Measurements from ENCODE around the gene FILIP1.

FILIP1 gene

DNA sequence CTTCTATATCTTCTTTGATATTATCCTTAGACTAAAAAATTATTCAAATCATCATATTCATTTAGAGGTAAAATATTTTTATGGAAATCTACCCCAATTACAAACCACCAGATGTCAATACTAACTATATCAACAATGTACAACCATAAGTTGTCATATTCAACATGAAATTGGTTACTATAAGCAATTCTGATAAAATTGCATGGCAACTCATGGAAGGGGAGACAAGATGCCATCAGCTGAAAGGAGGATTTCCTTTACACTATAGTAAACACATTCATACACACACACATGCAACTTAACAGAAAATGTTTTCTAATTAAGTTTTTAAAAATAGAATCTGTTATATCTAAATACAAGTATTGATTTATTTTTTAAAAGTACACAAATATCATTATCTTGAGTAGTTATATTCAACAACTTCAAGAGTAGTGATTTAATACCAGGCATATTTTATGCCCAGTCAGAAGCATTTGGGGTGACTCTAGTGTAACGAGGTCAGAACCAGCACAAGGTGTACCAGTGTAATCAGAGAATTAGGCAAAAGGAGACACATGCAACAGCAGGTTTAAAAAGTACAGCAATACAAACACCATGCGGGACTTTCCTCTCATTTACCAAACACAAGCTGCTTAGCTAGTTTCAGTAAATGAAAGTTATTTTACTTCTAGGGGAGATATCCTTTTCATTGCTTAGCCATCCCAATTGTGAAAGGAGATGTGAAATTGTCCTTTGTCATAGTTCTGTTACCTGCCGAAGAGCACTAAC lies 1.0 kb downstream of the FILIP1 start:
- no peak for DNase-seq (ENCODE audit: low spot score)

DNA sequence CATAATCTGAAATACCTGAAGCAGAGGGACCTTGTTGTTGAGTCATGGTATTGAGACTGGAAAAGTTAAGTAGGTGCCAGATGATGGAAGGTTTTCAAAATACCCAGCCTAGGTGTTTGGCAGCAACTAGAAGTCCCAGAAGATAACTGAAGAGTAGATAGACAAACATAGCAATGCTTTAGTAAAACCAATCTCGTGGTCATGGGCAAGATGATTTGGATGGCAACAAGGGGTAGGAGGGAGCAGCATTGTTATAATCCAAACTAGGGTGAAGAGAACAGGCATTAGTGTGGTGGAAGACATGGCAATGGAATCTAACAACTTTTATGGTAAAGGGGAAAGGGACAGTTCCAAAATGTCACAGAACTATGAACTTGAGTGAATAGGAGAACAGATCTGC lies 2.3 kb downstream of the FILIP1 start:
- DNase-seq (ENCODE audit: low spot score), result no peak

DNA sequence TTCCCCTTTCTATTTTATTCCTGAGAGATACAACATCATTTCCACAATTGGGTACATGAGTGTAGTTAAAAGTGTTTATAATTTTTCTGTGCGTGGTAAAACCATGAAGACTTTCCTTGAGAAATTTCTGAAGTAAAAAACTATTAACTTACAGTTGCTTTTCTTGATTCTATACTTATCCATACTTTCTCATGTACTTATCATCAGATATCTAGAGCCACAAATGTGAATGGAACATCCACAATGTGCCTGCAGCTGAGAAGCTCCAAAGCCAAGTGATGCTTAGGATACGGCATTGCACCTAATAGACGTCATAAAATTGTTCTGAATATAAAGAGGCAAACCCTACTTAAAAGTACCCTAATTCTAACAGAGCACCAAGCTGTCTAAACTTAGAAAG lies 2.9 kb downstream of the FILIP1 start:
- DNase-seq (ENCODE audit: low spot score), result no peak

DNA sequence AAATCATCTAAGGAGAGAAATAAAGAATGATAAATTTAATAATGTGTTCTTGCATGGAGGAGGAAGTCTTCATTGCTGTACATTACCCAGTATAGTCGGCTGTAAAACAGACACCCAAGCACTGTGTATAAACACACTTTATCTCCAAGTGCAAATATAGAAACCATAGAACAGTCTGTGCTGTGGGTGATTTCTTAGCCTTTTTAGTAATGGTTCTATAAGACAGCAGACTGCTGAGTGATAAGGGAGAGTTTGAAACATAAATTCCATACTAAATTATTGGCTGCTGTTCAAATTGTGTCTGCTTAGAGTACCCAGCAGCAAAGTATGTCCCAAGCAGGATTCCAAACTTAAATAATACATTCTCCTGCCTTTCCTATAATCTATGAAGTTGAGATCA lies 4.6 kb downstream of the FILIP1 start:
- no peak for DNase-seq (ENCODE audit: low spot score)

DNA sequence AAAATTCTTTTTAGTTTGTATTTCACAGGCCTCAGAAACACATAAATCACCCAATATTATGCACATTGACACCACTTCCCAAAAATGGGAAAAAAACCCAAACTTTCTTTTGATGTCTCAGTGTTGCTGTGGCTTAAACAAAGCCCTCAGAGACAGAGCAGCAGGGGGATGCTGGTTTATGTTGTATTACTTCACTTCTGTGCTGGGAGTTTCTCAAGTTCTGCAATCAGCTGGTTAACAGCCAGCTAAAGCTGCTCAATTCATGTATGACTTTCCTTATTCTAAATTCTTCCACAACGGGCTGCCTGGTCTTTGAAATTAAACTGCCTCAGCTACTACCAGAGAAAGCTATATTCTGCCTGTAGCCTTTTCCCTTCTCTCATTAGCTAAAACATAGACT lies 5.6 kb downstream of the FILIP1 start:
- no peak for DNase-seq (ENCODE audit: low spot score)

DNA sequence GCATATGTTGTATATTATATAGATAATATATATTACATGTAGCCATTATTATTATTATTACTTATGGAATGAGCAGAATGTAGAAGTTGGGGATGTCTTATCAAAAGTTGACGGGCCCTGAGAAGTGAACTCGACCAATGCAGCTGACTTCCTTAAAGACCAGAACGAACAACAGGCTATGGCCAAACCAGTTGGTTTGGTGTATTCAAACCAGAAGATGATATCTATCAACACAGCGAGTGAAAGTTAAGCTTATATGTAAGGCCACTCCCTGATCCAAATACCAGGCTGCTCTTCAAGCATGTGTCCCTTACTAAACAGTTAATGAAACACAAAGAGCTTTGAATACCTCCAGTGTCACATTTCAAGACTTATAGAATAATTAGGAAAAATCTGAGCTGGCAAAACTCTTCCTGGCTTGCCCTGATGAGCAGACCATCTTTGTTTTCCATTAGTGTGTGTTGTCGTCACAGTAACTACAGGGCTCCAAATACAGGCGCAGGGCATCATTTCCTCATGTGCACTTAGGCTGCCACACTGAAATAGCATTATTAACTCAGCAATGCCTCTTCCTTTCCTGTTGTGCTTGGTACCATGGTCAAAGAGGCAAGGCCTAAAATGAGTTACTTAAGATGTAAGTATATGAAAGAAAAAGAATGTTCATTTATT lies 6.6 kb downstream of the FILIP1 start:
- DNase-seq (ENCODE audit: low spot score), result no peak

DNA sequence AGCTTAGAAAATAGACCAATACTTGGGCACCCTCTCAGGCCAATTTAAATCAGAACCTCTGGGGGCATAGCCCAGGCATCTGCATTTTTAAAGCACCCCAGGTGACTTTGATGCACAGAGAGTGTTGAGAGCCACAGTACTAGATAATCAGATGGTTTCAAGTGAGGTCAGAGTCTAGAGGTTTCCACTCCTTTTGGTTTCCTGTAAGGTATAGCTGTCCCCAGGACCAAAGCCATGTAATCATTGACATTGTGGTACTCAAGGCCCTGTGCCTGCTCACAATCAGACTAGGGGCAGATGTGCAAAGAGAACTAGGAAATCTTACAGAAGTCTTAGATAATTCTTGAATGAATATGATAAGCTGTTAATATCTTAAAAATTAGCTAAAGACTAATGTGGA lies 9.1 kb downstream of the FILIP1 start:
- DNase-seq (ENCODE audit: low spot score), result no peak

DNA sequence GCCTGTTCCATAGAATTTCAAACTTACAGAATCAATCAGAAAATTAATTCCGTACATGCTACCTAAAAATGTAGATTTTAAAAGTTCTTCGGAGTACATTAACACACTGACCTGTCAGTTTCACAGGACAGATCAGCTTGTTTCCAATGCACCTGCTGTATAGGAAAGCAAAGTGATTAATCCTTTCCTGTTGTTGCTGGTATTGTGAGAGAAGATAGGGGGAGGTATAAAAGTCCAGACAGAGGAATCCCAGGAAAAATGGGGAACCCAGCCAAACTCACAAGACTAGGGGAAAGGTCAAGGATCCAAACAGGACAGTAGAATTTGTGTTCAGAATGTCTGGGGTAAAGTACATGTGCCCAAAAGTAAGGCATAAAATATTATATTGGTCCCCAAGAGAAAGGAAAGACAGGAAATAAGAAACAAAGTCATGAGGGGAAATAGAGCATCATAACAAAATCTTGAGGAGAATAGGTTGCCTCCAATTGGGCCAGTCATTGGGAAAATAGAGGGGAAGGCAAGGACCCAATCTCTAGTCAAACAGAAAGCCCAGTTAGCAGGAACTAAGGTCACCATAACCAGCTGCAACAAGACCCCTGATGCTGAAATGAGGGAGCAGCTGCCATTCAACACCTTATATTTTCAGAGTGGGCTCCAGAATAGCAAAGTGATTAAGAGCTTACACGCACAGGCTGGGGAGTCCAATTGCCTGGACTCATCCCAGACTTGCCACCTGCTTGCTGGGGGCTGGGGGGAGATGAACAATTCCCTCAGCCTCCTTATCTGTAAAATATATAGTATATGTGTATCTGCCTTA lies 10.3 kb downstream of the FILIP1 start:
- no peak for DNase-seq (ENCODE audit: low spot score)

DNA sequence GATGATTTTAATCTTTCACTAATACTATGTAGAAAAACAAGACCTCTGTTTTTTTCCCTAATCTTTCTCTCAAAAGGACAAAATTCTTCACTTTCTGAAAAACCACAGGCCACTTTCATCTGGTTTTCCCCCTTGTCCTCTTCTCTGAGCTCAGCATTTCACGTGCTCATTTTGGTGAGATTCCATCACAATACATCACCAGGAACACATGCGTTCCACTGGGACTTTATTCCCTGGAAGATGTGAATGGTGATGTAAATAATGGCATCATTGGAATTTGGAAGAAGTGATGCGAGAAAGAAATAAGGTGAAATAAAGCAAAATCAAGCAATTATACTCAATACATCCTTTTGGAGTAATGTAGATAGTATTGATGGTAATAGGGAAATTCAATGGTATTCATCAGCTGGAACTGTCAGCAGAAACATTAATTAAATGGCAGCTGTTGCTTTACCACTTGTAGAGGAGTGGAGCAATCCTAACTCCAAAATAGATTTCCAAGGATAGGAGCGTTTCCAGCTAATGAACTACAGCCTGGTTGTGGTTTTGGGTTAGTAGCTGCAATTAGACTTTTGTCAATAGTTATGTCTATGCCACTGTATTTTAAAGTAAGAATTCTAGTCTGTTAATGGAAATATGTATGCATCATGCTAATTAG lies 11.5 kb downstream of the FILIP1 start:
- DNase-seq (ENCODE audit: low spot score), result peak; percentile 49

DNA sequence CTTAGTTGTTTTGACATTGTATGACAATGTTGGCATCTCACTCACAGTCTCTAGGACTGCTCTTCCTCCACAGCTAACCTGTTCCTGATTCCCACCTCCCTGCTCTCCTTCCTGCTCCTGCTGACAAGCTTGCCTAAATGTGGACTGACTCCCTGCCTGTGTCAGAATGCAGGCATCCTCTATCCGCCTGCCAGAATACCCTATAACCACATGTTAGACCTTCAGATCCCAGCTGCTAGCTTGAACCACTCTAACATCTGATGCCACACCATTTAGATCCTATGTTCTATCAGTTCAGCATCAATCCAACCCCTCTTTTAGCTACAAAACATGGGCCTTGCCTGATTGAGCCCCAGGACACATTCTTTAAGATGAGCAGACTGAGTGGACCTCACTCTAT lies 12.2 kb downstream of the FILIP1 start:
- DNase-seq (ENCODE audit: low spot score), result no peak

DNA sequence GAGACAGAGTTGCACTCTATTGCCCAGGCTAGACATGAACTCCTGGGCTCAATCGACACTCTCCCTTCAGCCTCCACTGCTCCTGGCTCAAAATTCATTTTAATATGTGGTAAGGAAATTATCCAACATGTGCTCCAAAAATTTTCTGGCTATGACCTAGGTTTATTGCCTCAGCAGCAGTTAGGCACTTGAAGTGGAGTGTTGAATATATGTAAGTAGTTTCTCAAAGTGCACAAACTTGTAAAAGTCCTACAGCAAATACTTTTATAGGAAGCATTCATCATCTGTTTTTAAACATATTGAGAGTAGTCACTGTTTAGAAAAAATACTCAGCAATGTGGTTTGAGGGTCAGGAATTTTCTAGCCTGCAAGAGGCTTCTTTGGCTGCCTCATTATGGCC lies 13.2 kb downstream of the FILIP1 start:
- DNase-seq (ENCODE audit: low spot score), result no peak

DNA sequence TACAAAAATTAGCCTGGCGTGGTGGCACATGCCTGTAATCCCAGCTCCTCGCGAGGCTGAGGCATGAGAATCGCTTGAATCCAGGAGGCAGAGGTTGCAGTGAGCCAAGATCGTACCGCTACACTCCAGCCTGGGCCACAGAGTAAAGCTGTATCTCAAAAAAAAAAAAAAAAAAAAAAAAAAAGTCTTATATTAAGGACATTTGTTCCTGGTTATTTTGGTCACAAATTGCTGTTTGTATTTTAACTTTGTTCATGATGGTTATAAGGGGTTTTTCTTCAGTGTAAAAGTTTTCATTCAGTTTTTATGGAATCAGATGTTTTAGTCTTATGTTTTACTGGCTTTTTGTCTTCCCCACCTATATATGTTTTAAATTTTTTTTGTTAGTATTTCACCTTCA lies 13.9 kb downstream of the FILIP1 start:
- DNase-seq (ENCODE audit: low spot score), result no peak

DNA sequence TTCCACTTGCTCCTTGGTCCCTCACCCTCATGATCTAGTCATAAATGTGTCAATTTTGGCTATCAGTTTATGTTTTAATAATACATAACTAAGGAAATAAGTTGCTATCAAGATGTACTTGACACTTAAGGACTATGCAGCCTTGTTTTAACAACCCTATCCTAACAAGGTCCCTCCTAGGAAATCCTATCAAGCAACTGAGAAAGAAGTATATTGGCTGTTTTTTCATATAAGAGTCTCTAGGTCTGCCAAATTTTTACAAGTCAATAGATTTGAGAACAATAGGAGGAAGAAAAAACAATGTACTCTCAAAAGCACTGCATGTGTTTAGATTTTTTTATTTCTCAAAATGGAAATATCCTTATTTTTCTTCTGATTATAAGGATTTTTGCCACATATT lies 14.7 kb downstream of the FILIP1 start:
- DNase-seq (ENCODE audit: low spot score), result no peak

DNA sequence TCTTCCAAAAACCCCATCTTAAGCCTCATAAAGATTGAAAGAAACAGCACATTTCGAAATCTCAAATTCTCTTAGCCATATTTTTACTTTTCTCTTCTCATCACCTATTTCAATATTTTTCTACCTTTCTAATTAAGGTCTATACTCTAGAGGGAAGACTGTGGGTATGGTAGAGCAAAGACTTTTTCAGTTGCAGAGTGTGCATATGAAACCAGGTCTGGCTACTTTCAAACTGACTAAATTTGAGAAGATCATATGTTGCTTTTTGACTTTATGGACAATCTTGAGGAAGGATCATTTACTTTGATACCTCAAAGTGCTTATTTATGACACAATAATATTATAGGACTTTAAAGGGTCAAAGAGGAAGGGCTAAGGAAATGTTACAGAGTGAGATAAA lies 20.7 kb downstream of the FILIP1 start:
- no peak for DNase-seq (ENCODE audit: low spot score)

DNA sequence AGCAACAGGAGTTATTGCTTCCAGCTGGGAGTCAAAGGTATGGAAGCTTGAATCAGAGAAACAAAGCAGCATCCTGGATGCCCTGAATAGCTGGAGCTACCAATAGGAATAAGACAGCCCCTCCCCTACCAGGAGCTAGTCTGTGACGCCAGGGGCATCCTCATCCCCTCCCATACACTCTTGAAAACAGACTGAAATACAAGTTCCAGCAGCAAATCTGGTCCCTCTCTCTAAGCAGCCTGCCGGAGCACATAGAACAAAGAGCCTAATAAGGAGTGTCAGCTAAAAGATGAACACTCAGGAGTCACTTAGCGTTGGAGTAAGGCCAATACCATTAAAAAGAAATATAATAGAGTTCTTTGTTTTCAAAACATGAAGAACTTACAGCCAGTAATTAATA lies 25.6 kb downstream of the FILIP1 start:
- no peak for DNase-seq (ENCODE audit: low spot score)

DNA sequence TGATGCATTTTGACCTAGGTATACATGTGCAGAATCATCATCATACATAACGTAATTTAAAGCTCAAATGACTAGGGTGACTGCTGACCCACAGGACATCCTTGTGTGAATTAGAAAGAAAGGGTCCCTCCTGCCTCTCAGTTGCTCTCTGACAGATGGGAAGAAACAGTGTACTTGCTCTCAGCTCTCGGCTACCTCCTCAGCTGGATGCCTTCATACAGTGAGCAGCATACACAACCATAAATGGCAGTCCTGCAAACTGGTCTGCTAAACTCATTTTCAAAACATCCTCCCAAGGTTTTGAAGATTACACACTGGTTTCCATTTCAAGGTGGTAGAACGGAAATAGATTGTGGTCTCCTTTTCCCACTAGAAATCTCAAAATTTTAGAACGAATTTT lies 26.3 kb downstream of the FILIP1 start:
- DNase-seq (ENCODE audit: low spot score), result no peak

DNA sequence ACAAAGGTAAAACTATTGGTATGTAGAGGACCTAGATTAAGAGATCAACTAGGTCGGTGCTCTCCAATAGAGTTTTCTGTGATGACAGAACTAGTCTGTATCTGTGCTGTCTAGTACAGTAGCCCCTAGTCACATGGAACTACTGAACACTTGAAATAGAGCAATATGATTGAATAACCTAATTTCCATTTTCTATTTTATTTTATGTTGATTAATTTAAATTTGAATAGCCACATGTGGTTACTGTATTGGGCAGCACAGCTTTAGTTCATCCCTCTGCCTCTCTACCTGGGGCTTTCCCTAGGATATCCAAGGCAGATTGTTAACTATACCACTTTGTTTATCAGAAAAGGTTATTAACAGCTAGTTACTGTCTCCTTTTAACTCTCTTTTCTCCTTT lies 27.0 kb downstream of the FILIP1 start:
- no peak for DNase-seq (ENCODE audit: low spot score)

DNA sequence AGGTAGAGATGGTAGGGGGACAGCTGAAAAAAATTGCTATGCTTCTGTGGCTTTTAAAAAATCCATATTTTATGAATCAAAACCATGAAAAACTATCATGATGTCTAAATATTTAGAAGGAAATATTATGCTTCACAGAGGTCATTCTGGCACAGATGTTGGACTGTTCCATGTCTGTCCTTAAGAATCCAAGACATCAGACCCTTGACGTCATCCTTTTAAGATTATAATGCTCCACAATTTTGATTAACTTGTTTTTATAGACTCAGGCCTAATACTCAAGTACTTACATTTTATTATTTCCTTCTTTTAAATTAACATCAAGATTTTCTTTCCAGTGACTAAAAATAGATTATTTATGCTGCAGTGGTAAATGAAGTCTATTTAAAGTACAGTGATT lies 29.7 kb downstream of the FILIP1 start:
- DNase-seq (ENCODE audit: low spot score), result no peak

DNA sequence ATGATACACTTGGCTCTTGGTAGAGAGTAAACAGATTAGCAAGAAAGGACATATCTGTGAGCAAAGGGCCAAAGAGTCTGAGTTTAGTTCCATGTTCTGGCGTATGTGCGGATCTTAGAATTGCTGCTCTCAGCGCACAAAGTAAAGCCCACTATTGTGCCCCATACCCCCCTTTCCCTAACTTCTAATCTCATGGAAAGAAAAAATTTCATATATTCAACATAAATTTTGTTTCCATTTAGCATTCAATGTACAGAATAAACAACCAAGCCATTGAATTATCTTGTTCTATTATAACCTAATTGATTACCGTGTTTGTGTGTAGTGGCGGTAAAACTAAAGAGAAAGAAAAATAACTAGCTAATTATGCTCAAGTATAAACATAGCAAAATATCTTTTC lies 30.5 kb downstream of the FILIP1 start:
- DNase-seq (ENCODE audit: low spot score), result no peak

DNA sequence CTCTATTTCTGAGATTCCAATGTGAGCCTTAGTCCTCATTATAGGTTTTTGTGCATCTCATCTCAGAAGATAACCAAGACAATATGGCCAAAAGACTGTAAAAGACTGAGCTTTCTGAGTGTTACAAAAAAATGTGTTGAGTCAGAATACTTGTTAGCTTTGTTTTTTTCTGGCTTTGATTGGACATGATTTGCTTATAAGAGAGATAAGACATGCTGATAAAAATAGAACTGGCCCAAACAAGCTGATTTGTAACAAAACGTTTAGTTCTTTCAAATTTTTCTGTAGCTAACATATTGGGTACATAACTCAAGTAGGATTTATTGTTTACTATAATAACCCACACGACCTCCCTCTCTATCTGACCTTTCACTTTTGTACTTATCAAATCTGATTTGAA lies 32.9 kb downstream of the FILIP1 start:
- DNase-seq (ENCODE audit: low spot score), result no peak

DNA sequence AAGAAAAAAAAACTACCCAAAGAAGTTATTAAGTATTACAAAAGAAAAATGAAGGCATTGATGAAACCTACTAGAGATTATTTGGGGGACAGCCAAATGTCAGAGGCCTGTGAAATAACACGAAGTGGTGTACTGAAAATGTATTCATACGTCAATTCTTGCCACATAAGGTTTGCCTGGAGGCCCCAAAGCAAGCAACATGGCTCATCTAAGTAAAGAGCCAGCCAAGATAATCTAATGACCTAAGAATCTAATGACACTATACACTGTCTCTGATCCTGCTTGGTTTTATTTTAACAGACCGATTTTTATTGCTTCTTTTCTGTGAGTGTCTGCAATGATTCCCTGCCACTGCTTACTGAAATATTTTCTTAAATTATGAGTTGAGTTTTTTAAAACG lies 34.7 kb downstream of the FILIP1 start:
- peak; percentile 50 for DNase-seq (ENCODE audit: low spot score)

DNA sequence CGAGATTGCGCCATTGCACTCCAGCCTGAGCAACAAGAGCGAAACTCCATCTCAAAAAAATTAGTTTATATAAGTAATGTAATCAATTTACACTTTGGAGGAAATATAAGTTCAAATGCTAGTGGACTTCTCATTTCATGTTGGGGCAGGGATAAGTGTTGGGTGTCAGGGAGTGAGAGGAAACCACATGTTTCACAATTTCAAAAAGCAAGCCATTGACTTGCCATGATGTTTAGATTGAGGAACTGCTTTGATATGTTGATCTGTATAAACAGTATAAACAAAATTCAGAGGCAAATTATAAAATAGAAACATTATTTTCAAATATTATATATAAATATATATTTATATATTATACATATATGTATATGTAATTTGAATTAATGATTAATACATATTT lies 42.7 kb downstream of the FILIP1 start:
- DNase-seq (ENCODE audit: low spot score), result no peak
